HG03457 (cell line): Measurements from ENCODE around the gene LAMC2.
"Not testable (repeated sequence)": the region's sequence is repeated elsewhere in the genome, so short reads cannot be mapped to it uniquely, and the experiment has no call there.

Source experiments
- ATAC-seq: cut with Tn5 transposase; IDR thresholded peaks from one replicate; pipeline ENCODE4 v1.9.1; 2021; ENCODE audit warnings: moderate number of reproducible peaks; ENCODE audit not compliant: unreplicated experiment

Gene LAMC2

DNA sequence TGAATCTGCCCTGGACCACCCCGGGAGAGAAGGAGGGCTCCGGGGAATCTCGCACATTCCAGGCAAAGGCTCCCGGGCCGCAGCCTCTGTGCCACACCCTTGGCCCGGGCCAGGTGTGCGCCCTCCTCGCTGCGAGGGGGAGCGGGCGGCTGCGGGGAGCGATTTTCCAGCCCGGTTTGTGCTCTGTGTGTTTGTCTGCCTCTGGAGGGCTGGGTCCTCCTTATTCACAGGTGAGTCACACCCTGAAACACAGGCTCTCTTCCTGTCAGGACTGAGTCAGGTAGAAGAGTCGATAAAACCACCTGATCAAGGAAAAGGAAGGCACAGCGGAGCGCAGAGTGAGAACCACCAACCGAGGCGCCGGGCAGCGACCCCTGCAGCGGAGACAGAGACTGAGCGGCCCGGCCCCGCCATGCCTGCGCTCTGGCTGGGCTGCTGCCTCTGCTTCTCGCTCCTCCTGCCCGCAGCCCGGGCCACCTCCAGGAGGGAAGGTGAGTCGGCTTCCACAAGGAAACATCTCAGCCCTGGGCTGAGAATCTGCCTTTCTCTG lies at the start of gene LAMC2:
TSS of gene LAMC2 (plus strand) at position 324 of the 550 bp plus-strand sequence. CDS start at position 413, 89 bp downstream.
- ATAC-seq = no peak

DNA sequence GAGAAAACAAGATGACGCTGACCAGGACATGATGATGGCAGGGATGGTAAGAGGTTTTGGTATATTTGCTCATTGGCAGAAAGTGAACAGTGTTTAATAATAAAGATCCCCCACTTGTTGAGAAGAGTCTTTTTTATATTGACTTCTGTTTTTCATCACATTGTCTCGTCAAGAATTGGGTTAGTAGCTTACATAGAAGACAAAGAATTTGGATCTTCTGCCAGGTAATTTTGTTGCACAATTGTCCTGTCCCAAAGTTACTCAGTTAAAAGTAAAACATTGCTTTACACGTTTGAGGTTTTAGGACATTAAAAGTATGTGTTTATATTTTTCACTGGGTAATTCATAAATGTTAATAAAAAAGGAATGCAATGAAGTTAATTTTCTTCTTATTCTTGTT lies 48.3 kb upstream of the LAMC2 start:
- ATAC-seq = no peak

DNA sequence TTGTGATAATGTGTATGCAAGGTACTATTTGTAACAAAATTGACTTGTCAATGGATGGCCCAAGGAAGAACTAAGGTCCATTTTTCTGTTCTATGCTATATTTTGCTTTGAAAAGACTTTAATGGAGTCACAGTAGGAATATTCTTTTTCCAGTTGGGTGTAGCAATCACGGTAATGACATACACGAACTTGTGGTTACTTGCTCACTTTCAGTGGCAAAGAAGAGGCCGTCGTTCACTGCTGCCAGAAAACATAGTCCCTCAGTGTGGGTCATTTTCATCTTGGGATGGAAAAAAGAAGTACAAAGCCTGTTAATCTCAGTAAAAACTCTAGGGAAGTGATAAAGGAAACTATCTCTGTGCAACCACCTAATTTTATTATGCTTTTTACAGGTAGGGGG lies 47.8 kb upstream of the LAMC2 start:
- no peak for ATAC-seq

DNA sequence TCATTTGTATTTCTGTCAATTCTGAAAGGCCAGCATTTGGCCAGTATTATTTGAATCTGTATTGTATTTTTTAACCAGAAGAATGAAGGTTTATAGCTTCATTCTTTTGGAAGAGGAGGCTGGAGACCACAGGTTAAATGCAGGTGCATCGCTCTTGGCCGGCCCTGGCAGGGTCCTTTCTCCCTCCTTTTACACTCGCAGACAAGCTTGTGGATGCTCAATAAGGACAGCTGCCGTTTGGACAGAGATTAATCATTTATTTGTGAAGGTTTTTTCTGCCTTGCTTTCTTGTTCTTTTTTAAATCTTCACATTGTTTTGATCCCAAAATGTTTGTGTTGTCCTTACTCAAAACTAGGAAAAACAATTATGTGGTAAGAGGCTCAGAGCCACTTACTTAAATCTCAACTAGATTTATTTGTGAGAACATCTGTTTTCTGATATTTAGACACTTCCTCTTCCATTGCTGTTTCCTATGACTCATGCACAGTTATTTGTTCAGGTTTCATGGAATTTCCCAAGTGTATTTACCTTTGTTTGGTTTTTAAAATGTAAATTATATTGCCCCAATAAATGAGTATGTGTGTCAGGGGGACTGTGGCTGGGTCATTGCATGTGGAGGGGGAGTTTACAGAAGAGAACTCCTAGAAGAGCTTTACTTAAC lies 46.7 kb upstream of the LAMC2 start:
- no peak for ATAC-seq

DNA sequence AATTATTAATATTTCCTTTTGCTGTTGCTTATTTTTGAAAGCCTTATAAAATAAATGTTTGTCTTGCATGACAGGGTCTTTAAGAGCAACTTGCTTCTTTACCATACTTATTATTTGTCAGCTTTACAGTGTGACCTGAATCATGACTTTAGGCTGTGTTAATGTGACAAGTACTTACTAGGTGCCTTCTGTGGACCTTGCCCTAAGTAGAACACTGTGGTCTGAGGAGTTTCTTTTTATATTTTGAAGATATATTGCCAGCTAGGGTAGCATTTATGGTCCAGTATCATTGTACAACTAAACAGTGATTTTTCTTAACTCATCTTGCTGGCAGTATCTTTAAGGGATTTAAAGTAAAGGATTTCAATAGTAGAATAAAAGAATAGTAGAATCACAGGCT lies 45.4 kb upstream of the LAMC2 start:
- no peak for ATAC-seq

DNA sequence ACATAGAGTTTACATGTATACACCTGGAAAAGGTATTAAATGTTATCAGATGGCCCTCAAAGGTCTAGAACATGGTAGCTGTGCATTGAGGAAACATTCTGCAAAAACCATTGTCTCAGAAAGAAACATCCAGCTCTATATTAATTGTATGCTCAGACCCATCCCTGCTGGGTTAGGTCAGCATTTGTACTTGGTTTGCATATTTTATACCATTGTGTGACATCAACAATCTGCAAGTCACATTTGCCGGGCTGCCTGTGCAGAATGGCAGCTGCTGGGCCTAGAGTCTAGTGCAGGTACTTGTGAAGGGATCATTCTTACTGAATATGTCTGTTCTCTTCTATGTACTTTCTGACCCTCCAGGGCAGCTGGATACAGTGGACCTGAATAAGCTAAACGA lies 43.9 kb upstream of the LAMC2 start:
- ATAC-seq = no peak

DNA sequence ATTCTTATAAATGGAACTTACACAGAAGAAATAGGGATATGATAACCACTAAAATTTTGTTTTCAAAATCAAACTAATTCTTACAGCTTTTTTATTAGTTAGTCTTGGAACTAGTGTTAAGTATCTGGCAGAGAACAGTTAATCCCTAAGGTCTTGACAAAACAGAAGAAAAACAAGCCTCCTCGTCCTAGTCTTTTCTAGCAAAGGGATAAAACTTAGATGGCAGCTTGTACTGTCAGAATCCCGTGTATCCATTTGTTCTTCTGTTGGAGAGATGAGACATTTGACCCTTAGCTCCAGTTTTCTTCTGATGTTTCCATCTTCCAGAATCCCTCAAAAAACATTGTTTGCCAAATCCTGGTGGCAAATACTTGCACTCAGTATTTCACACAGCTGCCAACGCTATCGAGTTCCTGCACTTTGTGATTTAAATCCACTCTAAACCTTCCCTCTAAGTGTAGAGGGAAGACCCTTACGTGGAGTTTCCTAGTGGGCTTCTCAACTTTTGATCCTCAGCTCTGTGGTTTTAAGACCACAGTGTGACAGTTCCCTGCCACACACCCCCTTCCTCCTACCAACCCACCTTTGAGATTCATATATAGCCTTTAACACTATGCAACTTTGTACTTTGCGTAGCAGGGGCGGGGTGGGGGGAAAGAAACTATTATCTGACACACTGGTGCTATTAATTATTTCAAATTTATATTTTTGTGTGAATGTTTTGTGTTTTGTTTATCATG lies 42.3 kb upstream of the LAMC2 start:
- ATAC-seq = no peak

DNA sequence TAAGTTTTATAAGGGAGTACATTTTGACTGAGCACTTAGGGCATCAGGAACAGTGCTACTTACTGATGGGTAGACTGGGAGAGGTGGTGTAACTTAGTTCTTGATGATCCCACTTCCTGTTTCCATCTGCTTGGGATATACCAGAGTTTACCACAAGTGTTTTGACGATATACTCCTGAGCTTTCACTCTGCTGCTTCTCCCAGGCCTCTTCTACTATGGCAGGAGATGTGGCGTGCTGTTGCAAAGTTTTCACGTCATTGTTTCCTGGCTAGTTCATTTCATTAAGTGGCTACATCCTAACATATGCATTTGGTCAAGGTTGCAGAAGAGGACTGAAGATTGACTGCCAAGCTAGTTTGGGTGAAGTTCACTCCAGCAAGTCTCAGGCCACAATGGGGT lies 41.3 kb upstream of the LAMC2 start:
- ATAC-seq = no peak

DNA sequence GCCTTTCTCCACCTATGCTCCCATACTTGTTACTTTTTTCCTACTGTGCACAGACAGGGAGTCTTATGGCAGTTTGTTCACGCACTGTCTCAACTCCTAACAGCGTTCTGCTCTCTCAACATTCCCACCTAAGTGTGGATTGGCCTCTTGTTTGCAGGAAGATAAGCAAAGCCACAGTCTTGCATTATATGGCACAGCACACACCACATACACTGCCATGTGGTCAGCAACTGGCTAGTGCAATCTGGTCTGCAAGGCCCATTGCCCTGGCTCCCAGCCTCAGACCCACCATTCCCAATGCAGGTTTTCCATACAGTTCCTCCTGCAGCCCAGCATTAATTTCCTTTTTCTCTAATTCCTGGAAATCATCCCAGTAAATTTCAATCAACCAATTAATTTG lies 38.3 kb upstream of the LAMC2 start:
- ATAC-seq = no peak

DNA sequence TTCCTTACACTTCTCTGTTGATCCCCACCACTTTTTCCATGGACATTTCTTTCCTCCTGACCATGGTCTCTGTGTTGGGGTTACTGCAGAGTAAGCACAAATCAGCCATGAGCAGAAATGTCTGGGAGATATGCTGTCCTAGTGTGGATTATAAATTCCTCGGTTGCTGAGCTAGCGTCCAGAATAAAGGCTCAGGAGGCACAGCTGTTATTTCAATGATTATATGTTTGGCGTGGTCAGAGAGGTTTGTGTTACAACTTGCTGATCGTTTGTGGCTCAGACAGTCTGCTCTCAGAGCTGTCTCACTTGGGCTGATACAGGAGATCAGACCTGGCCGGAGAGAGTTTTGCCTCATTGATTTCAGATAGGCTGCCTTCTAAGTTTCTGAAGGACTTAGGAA lies 37.5 kb upstream of the LAMC2 start:
- no peak for ATAC-seq

DNA sequence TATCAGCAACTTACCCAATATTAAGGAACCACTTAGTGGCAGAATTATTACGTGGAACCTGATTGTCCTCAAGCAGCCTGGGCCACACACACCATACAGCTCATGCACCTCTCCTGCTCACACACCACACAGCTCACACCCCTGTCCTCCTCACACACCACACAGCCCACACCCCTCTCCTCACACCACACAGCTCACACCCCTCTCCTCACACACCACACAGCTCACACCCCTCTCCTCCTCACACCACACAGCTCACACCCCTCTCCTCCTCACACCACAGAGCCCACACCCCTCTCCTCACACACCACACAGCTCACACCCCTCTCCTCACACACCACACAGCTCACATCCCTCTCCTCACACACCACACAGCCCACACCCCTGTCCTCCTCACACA lies 36.8 kb upstream of the LAMC2 start:
- no peak for ATAC-seq

DNA sequence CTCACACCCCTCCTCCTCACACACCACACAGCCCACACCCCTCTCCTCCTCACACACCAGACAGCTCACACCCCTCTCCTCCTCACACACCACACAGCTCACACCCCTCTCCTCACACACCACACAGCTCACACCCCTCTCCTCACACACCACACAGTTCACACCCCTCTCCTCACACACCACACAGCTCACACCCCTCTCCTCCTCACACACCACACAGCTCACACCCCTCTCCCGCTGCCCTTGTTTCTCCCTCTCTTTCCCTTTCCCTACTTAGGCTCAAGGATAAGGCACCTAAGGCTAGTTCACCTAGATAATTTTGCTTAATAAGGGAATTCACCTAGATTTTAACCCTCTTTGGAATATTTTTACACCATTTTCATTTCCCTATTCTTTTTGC lies 36.0 kb upstream of the LAMC2 start:
- not testable (repeated sequence) for ATAC-seq

DNA sequence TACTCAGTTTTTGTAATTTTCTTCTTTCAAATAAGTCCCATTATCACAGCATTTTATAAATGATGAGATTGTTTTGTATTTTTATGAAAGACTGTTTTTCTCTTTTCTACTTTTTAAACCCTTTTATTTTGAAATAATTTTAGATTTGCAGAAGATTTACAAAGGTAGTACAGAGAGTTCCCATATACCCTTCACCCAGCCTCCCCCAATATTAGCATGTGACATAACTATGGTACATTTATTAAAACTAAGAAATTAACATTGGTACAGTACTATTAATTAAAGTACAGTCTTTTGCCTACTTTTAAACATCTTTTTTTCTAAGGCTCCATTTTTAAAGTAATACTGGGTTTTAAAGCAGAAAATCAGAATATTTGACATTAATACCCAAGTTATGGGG lies 35.6 kb upstream of the LAMC2 start:
- no peak for ATAC-seq

DNA sequence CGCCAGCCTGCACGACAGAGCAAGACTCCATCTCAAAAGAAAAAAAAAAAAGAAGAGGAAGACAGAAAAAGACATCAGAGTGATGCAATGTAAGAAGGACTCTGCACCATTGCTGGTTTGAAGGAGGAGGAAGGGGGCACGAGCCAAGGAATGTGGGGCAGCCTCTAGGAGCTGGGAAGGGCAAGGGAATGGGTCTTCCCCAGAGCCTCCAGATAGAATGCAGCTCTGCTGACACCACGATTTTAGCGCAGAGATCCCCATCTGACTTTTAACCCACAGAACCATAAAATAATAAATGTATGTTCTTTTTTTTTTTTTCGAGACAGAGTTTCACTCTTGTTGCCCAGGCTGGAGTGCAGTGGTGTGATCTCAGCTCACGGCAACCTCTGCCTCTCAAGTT lies 33.9 kb upstream of the LAMC2 start:
- ATAC-seq = no peak

DNA sequence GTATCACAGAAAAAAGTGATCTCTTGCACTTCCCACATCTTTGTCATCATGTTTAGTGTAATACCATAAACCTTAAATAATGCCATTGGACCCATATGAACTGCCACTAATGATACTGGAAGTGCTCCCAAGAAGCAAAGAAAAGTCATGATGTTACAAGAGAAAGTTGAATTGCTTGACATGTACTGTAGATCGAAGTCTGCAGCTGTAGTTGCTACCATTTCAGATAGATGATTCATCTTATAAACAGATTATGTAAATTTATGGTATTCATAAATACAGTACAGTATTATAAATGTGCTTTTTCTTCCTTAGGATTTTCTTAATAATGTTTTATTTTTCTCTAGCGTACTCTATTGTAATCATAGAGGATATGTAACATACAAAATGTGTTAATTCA lies 30.1 kb upstream of the LAMC2 start:
- no peak for ATAC-seq

DNA sequence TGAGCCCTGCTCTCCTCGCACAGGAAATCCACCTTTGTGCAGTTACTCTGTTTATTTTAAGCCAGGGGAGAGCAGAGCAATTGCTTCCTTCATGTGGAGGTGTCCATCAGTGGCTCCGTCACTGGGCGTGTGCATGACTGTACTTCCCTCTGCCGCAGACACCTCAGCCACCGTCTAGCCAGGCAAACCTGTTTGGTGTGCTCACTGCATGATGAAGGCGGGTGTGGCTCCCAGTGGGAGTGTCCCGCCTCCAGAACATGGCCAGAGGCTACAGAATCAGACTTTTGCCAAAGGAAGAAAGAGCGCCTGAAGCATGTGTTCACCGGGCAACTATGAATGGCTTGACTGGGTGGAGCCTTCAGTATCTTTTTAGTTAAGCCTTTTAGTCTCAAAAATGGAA lies 26.1 kb upstream of the LAMC2 start:
- no peak for ATAC-seq

DNA sequence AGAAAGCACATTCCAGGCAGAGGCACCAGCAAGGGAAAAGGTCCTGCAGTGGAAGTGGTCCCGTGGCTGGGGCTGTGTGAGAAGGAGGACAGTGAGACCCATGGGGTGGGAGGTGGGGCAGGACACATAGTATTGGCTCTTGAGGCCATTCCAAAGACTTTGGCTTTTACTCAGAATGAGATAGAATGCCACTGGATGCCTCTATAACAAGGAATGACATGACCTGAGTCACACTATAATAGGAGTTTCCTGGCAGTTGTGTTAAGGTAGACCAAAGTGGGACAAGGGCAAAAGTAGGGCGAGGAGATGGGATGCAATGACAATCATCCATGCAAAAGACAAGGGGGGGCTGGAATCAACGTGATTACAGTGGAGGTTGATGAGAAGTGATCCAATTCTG lies 24.7 kb upstream of the LAMC2 start:
- ATAC-seq = no peak

DNA sequence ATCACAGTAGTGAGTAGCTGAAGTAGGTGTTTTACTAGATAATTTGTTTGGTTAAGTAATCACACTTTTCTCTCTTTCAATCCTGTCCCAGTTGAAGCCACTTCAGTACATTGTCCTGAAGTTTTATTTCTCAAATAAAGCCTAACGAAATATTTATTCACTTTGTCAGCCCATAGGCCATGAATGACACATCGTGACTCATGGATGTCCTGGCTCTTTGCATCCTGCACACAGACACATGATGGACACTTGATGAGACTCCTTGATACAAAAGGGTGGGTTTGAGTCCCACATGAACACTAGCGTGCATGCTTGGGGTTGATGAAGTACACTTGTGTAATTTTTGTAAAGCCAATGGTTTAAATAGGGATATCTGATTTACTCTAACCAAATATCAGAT lies 22.7 kb upstream of the LAMC2 start:
- no peak for ATAC-seq

DNA sequence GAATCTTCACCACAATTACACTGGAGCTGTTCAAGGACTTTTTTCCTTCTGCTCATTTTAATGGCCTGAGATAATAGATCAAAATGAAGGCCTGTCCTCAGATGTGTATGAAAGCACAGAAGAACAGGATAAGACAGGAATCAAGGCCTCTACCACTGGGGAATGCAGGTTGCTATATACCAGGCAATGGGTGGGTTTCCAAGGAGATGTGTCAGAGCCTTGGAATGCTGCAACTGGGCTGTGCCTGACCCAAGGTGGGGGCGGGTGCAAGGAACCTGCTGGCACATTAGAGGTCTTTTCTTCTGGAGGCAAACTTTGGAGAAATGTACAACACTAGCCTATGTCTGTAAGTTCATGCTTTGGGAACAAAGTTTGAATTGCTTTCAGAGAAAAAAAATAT lies 21.7 kb upstream of the LAMC2 start:
- no peak for ATAC-seq

DNA sequence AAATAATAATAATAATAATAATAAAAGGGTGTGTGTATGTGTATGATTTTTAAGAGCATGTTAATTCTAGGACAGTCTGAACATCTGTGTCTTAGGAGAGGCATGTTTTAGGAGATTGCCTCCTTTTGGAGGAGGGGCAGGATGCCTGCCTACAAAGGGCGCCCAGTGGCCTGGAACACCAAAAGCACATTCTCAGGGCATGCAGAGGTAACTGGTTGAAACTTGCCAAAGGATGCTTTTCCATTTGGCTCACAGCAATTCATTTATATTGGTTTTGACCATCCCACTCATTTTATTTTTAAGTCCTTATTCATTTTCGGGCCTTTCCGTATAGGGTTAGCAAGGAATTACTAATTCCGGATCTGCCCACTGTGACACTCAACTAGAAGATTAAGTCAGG lies 21.1 kb upstream of the LAMC2 start:
- ATAC-seq = no peak

DNA sequence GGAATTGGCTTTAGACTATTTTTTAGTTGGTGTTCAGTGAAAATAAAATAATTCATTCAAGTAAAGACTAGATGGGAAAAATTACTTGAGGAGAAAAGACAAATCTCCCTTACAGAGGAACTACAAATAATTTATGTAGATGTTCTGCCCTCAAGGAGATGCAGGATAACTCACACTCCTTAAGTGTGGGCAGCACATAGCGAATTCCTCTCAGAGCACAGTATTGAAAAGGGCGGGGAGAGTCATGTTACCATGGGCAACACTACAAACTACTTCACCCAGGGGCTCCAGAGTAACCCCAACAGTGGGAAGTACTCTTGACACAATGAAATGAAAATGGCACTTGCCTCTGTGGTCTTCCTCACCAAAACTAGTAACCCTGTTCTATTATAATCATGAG lies 20.6 kb upstream of the LAMC2 start:
- no peak for ATAC-seq

DNA sequence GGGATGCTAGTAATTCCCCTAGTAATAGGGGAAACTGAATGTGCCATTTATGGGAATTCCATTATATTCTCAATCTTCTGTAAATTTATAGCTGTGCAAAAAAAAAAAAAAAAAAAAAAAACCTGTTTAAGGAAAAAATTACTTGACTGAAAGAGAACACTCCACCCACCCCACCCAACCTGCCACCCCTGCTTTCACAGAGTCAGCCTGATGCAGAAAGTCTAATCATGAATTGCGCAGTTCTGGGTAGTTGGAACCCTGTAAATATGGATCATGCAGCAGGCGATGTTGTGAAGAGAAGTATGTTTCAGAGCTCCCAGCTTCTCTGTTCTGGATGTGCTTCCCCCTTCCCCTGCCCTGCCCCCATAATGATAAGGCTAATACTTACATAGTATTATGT lies 19.6 kb upstream of the LAMC2 start:
- no peak for ATAC-seq

DNA sequence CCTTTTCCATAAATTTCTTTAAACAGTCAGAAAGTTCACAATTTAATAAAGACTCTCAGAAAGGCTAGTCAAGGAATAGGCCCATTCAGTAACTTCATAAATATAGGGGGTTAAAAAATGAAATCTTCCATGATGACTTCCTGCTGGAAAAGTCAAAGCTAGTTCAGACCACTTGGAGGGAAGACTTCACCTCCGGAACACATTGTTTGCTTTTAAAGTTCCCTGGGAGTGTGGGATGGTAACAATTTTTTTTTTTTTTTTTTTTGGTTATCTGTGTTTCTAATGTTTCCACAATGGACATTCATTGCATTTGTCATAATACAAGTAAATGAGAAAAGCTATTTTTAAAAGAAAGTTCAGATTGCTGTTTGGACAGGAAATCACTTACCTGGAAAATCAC lies 18.4 kb upstream of the LAMC2 start:
- ATAC-seq = no peak
